Glutamatergic neuron (in vitro differentiated cells): ENCODE measurements around the gene BACH2. TPM values are rescaled to one million over a fixed set of nuclear protein-coding genes. Genes with fewer than 3 reads are reported as not detected.
"Not testable (repeated sequence)": the region's sequence is repeated elsewhere in the genome, so short reads cannot be mapped to it uniquely, and the experiment has no call there.

Experiments
- DNase-seq: peaks from one replicate; pipeline ENCODE4 v3.0.0; 2022
- H3K27ac Mint-ChIP-seq: one replicate; pipeline ENCODE4 v1.8.0; 2020; ENCODE audit warnings: mild to moderate bottlenecking, mixed read lengths, inconsistent platforms; ENCODE audit not compliant: unreplicated experiment
- H3K27me3 Mint-ChIP-seq: one replicate; pipeline ENCODE4 v1.8.0; 2020; ENCODE audit warnings: mild to moderate bottlenecking, moderate library complexity, mixed read lengths, inconsistent platforms; ENCODE audit not compliant: unreplicated experiment
- H3K36me3 Mint-ChIP-seq: one replicate; pipeline ENCODE4 v1.8.0; 2020; ENCODE audit warnings: mild to moderate bottlenecking, mixed read lengths, inconsistent platforms; ENCODE audit not compliant: unreplicated experiment
- H3K4me1 Mint-ChIP-seq: one replicate; pipeline ENCODE4 v1.8.0; 2020; ENCODE audit warnings: mild to moderate bottlenecking, low read depth, mixed read lengths, inconsistent platforms; ENCODE audit not compliant: unreplicated experiment
- H3K4me3 Mint-ChIP-seq: one replicate; pipeline ENCODE4 v1.8.0; 2020; ENCODE audit warnings: mild to moderate bottlenecking, mixed read lengths, inconsistent platforms; ENCODE audit not compliant: unreplicated experiment
- H3K9me3 Mint-ChIP-seq: one replicate; pipeline ENCODE4 v1.8.0; 2020; ENCODE audit warnings: mild to moderate bottlenecking, moderate library complexity, mixed read lengths, inconsistent platforms; ENCODE audit not compliant: unreplicated experiment
- total RNA-seq: library from RNA; stranded (reverse); fragmentation: NEBNext Ultra II Directional; extraction: Animal tissue kit (Norgen Biotek cat#: 25700); gene quantifications from one replicate; pipeline ENCODE4 v1.2.1, GENCODE V29; 2021; ENCODE audit not compliant: unreplicated experiment
- TF ChIP-seq, protein P1 (sequence below): fragments of 200-600 bp; sonication (generic); IDR thresholded peaks from one replicate; pipeline ENCODE4 v1.5.0; 2021; ENCODE audit not compliant: partially characterized antibody, unreplicated experiment

The BACH2 gene
- total RNA-seq, 1 donor from 2014 or later: 96.4 TPM

DNA sequence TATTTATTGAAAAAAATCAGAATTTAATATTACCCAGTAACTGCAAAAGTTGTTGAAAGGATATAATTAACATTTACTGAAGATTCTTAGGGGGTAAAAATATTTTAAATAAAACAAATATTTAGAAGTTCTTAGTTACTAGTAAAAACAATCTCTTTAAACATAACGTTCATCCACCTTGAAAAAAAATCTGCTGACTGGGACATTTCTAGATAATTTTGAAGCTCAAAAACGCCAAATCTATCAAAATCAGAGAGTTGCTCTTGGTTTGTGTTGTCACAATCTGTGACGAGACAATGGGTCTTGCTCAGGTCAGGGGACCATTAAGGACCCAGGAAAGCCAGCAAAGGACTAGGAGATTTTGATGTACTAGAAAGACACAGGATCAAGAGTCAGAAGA lies 177.0 kb downstream of the BACH2 start:
- Mint-ChIP-seq H3K9me3 (peaks cover 7% of the 10 kb centered on the region), H3K36me3 (peaks cover 22% of the 10 kb centered on the region), H3K27me3 (peaks cover 7% of the 10 kb centered on the region), H3K4me1 (no peaks in the 10 kb centered on the region), H3K4me3 (no peak overlapping the region), H3K27ac (no peak overlapping the region)
- TF ChIP-seq, protein P1, sequence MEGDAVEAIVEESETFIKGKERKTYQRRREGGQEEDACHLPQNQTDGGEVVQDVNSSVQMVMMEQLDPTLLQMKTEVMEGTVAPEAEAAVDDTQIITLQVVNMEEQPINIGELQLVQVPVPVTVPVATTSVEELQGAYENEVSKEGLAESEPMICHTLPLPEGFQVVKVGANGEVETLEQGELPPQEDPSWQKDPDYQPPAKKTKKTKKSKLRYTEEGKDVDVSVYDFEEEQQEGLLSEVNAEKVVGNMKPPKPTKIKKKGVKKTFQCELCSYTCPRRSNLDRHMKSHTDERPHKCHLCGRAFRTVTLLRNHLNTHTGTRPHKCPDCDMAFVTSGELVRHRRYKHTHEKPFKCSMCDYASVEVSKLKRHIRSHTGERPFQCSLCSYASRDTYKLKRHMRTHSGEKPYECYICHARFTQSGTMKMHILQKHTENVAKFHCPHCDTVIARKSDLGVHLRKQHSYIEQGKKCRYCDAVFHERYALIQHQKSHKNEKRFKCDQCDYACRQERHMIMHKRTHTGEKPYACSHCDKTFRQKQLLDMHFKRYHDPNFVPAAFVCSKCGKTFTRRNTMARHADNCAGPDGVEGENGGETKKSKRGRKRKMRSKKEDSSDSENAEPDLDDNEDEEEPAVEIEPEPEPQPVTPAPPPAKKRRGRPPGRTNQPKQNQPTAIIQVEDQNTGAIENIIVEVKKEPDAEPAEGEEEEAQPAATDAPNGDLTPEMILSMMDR: no peak
- DNase-seq: no peak

DNA sequence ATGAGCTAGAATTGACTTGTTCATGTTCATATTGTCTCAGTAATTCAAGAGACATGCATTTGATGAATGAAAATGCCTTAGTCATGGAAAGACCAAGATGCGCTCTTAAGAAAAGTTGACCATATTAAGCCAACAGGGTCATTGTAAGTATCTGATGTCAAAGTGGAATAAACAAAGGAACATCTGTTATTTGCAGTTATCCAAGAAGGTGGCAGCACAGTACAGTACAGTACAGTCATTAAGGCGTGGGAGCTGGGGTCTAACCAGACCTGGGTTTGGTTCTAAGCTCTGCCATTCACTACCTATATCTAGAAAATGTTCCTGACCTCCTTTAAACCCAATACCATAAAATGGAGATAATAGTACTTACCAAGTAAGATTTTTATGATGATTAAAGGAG lies 178.1 kb downstream of the BACH2 start:
- DNase-seq: no peak
- Mint-ChIP-seq H3K4me1 (no peaks in the 10 kb centered on the region), H3K9me3 (peaks cover 11% of the 10 kb centered on the region), H3K36me3 (peaks cover 27% of the 10 kb centered on the region), H3K4me3 (no peak overlapping the region), H3K27ac (no peak overlapping the region), H3K27me3 (peaks cover 7% of the 10 kb centered on the region)
- TF ChIP-seq, protein P1: no peak

DNA sequence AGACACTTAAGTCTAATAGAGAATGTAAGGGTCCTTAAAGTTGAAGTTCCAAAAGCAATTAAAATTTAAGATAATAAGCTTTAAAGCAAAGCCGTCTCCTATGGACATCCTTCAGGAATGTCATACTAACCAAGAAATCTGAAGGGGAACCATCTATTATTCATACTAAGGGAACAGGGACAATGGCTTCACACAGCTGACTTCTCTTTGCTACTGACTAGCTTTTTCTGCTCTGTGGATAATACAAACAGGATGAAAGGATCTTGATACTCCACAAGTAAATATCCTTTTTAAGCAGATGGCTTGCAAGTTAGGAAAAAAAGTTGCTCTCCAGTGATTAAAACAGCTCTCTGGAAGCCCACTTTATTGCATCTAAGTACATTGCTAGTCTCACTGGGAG lies 178.6 kb downstream of the BACH2 start:
- TF ChIP-seq, protein P1: no peak
- peaks cover 7% of the 10 kb centered on the region for H3K27me3 Mint-ChIP-seq
- no peak for DNase-seq
- peaks cover 16% of the 10 kb centered on the region for H3K9me3 Mint-ChIP-seq
- peaks cover 31% of the 10 kb centered on the region for H3K36me3 Mint-ChIP-seq
- H3K4me1 Mint-ChIP-seq: no peaks in the 10 kb centered on the region
- H3K27ac Mint-ChIP-seq: no peak overlapping the region
- no peak overlapping the region for H3K4me3 Mint-ChIP-seq

DNA sequence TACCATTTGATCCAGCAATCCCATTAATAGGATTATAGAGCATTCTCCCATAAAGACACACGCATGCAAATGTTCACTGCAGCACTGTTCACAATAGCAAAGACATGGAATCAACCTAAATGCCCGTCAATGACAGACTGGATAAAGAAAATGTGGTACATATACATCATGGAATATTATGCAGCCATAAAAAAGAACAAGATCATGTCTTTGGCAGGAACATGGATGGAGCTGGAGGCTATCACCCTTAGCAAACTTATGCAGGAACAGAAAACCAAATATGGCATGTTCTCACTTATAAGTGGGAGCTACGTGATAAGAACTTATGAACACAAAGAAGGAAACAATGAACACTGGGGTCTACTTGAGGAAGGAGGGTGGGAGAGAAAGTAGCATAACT lies 180.5 kb downstream of the BACH2 start:
- H3K4me1 Mint-ChIP-seq, H3K27ac Mint-ChIP-seq, DNase-seq, H3K27me3 Mint-ChIP-seq, H3K4me3 Mint-ChIP-seq: not testable (repeated sequence)
- peaks cover 44% of the 10 kb centered on the region for H3K36me3 Mint-ChIP-seq
- H3K9me3 Mint-ChIP-seq: peaks cover 18% of the 10 kb centered on the region

DNA sequence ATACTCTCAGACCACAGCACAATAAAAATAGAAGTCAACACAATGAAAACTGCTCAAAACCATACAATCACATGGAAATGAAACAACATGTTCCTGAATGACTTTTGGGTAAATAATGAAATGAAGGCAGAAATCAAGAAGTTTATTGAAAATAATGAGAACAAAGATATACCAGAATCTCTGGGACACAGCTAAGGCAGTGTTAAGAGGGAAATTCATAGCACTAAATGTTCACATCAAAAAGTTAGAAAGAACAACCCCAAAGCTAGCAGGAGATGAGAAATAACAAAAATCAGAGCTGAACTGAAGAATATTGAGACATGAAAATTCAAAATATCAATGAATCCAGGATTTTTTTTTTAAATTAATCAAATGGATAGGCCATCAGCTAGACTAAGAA lies 183.3 kb downstream of the BACH2 start:
- TF ChIP-seq, protein P1: no peak
- no peak for DNase-seq
- no peak overlapping the region for H3K4me3 Mint-ChIP-seq
- H3K36me3 Mint-ChIP-seq: peaks cover 55% of the 10 kb centered on the region
- no peak overlapping the region for H3K27ac Mint-ChIP-seq
- peaks cover 2% of the 10 kb centered on the region for H3K4me1 Mint-ChIP-seq
- H3K9me3 Mint-ChIP-seq: peaks cover 20% of the 10 kb centered on the region
- H3K27me3 Mint-ChIP-seq: peaks cover 6% of the 10 kb centered on the region

DNA sequence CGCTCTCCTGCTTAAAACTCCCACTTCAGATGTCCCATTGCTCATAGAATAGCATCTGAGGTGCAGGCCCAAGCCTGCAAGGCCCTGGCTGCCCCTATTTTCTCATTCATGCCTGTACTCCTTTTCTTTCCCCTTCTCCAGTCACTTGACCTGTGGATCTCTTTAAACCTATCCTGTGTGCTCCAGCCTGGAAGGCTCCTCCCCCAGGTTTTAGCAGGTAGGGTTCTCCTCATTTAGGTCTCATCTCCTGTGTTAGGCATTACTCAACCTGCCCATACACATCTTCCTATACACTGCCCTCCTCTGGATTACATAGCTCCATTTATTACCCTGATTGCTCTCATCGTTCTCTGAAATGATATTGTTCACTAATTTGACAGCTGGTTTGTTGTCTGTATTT lies 185.3 kb downstream of the BACH2 start:
- Mint-ChIP-seq H3K9me3 (peaks cover 18% of the 10 kb centered on the region), H3K27ac (no peak overlapping the region), H3K4me1 (peaks cover 2% of the 10 kb centered on the region), H3K36me3 (peaks cover 52% of the 10 kb centered on the region), H3K4me3 (no peak overlapping the region), H3K27me3 (no peaks in the 10 kb centered on the region)
- no peak for DNase-seq
- TF ChIP-seq, protein P1: no peak
